MCF 10A (cell line): ENCODE measurements around the gene MUS81. TPM values are rescaled to one million over a fixed set of nuclear protein-coding genes. Genes with fewer than 3 reads are reported as not detected.

Experiments
- BruUV-seq: library from RNA; stranded (reverse); fragments of 400-500 nt; replicated peaks from 2 replicates; lab custom pipeline; 2021; lab: Mats Ljungman, UMichigan
- CTCF ChIA-PET: fragments of 300-600 bp; sonication (Branson Sonifier 250); formaldehyde crosslinking; extraction: SDS; loops from one replicate; lab custom pipeline; 2021; ENCODE audit warnings: antibody characterized with exemption, inconsistent platforms; lab: Yijun Ruan, JAX
- POLR2A ChIA-PET: fragments of 300-600, 350-650 bp; sonication (Branson Sonifier 250); formaldehyde crosslinking; extraction: SDS; loops from one replicate; lab custom pipeline; 2020; ENCODE audit warnings: antibody characterized with exemption, inconsistent platforms; lab: Yijun Ruan, JAX
- DNase-seq: peaks from one replicate; pipeline ENCODE4 v3.0.0-alpha.2; 2018; ENCODE audit not compliant: unreplicated experiment
- H3K27ac Mint-ChIP-seq: one replicate; pipeline ENCODE4 v1.8.0; 2022; ENCODE audit warnings: mild to moderate bottlenecking, low read depth, mixed read lengths; ENCODE audit not compliant: unreplicated experiment
- H3K27me3 Mint-ChIP-seq: one replicate; pipeline ENCODE4 v1.8.0; 2022; ENCODE audit warnings: mixed read lengths; ENCODE audit not compliant: insufficient read depth, unreplicated experiment
- H3K36me3 Mint-ChIP-seq: one replicate; pipeline ENCODE4 v1.8.0; 2022; ENCODE audit warnings: mild to moderate bottlenecking, moderate library complexity, mixed read lengths; ENCODE audit not compliant: insufficient read depth, unreplicated experiment
- H3K4me1 Mint-ChIP-seq: one replicate; pipeline ENCODE4 v1.8.0; 2022; ENCODE audit warnings: mixed read lengths; ENCODE audit not compliant: insufficient read depth, unreplicated experiment
- H3K4me3 Mint-ChIP-seq: one replicate; pipeline ENCODE4 v1.8.0; 2022; ENCODE audit warnings: mild to moderate bottlenecking, moderate library complexity, mixed read lengths; ENCODE audit not compliant: unreplicated experiment
- H3K9me3 Mint-ChIP-seq: one replicate; pipeline ENCODE4 v1.8.0; 2022; ENCODE audit warnings: mixed read lengths; ENCODE audit not compliant: unreplicated experiment
- intact Hi-C: fragments of 100-400 bp; cut with micrococcal nuclease; formaldehyde crosslinking; loops from 2 replicates; pipeline ENCODE4 v1.14.1; 2022
- total RNA-seq: library from RNA; stranded (reverse); gene quantifications from 2 replicates; pipeline ENCODE4 v1.2.3, GENCODE V29; 2022
- TF ChIP-seq, protein P1 (sequence below): fragments of 200-600 bp; IDR thresholded peaks from one replicate; pipeline ENCODE4 v1.8.0; 2022; ENCODE audit warnings: antibody characterized with exemption, mild to moderate bottlenecking; ENCODE audit not compliant: unreplicated experiment

MUS81 gene
- total RNA-seq, 1 experiment from 2014 or later, result 77.6 TPM

DNA sequence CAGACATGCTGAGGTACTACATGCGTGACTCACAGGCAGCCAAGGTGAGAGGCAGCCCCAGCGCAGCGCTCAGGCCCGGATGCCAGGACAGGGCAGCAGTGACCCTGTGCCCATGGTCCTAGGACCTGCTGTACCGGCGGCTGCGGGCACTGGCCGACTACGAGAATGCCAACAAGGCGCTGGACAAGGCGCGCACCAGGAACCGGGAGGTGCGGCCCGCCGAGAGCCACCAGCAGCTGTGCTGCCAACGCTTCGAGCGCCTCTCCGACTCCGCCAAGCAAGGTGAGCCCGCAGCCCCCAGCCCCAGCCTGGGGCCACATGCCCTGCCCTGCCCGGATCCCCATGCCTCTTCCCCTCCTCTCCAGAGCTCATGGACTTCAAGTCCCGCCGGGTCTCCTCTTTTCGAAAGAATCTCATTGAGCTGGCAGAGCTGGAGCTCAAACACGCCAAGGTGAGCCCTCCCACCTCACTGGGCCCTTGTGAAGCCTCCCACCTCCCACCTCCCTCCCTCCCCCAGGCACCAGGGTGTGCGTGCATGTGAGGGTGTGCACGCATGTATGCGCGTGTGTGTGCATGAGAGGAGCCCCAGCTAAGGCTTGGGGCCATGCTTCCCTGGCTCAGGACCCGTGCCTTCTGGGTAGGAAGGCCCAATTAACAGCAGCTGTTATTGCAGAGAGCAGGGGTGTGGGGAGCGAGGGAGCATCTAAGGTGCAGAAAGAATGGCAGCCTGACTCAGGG, 7.6 kb upstream of the MUS81 start:
- no peaks in the 10 kb centered on the region for H3K27me3 Mint-ChIP-seq
- no peaks in the 10 kb centered on the region for H3K9me3 Mint-ChIP-seq
- H3K27ac Mint-ChIP-seq, result peak overlapping the region; percentile 19
- no peak overlapping the region for H3K4me3 Mint-ChIP-seq
- ChIA-PET POLR2A (interaction anchor here (0.5 to 1.1 kb wide), 4 partner anchors 25 to 196 kb away, joined by 3 read pairs; partner anchors contain the start of genes FIBP and KAT5), CTCF (interaction anchor here (0.5 to 2.3 kb wide), 6 partner anchors 10 to 108 kb away, joined by 3 to 7 read pairs (median 4); no protein-coding TSS in a partner anchor)
- intact Hi-C loops, result no loop called here
- no TSS peak for BruUV-seq
- DNase-seq, result no peak
- H3K4me1 Mint-ChIP-seq, result peaks cover 9% of the 10 kb centered on the region
- peaks cover 51% of the 10 kb centered on the region for H3K36me3 Mint-ChIP-seq
- TF ChIP-seq, protein P1, sequence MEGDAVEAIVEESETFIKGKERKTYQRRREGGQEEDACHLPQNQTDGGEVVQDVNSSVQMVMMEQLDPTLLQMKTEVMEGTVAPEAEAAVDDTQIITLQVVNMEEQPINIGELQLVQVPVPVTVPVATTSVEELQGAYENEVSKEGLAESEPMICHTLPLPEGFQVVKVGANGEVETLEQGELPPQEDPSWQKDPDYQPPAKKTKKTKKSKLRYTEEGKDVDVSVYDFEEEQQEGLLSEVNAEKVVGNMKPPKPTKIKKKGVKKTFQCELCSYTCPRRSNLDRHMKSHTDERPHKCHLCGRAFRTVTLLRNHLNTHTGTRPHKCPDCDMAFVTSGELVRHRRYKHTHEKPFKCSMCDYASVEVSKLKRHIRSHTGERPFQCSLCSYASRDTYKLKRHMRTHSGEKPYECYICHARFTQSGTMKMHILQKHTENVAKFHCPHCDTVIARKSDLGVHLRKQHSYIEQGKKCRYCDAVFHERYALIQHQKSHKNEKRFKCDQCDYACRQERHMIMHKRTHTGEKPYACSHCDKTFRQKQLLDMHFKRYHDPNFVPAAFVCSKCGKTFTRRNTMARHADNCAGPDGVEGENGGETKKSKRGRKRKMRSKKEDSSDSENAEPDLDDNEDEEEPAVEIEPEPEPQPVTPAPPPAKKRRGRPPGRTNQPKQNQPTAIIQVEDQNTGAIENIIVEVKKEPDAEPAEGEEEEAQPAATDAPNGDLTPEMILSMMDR, result no peak

DNA sequence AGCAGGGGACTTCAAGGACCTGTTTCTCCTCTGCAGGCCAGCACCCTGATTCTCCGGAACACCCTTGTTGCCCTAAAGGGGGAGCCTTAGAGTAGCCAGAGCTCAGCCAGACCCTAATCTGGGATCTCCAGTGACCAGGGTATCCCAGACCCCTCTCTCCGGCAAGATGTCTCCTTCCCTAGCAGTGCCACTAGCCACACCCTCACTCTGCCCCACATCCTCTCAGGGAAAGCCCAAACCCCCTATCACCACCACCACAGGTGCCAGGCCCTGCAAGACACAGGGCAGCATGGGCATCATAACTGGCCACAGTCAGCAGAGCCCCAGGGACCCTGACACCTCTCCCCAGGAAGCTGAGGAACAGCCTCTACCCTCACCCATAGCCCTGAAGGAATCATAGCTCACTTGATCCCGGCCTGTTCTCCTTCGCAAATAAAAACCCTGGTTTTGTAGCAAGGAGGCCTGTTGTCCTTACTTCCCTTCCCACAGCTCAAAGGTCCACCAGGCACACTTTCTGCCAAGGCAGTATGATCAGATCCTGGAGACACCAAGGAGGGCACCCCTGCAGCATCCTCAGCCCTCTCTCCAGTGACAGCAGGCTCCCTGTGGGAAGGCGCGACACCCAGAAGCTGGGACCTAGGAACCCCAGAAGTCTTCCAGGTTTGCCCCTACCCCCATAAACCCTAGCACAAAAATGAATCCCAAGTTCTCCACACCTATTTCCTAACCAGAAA, 6.8 kb upstream of the MUS81 start:
- no TSS peak for BruUV-seq
- CTCF ChIA-PET, result interaction anchor here (0.5 to 2.3 kb wide), 4 partner anchors 25 to 109 kb away, joined by 3 to 7 read pairs (median 3); no protein-coding TSS in a partner anchor
- TF ChIP-seq, protein P1, result no peak
- POLR2A ChIA-PET, result interaction anchor here (0.5 to 1.1 kb wide), 4 partner anchors 35 to 938 kb away, joined by 3 to 4 read pairs (median 3); partner anchors contain the start of genes FIBP and KAT5
- no peak overlapping the region for H3K27ac Mint-ChIP-seq
- H3K36me3 Mint-ChIP-seq, result peaks cover 56% of the 10 kb centered on the region
- no peak for DNase-seq
- intact Hi-C loops, result no loop called here
- H3K27me3 Mint-ChIP-seq, result no peaks in the 10 kb centered on the region
- no peaks in the 10 kb centered on the region for H3K9me3 Mint-ChIP-seq
- peaks cover 10% of the 10 kb centered on the region for H3K4me1 Mint-ChIP-seq
- no peak overlapping the region for H3K4me3 Mint-ChIP-seq

DNA sequence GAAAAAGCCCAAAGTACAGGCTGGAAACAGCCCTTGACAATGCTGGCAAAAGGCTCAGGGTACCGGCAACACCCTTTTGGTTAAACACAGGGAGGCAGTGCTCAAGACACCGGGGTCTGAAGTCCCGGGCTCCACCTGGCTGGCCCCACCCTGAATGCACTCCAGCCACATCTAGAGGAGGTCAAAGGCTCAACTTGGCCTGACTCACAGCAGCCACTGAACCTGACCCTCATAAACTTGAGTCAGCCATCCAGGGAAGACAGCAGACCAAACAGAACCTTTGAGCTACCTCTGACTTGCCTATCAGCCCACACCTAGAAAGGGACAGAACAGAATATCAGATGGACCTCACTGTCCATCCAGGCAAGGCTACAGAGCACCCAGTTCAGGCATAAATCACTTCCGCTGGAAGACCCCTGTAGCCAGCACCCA, 6.1 kb upstream of the MUS81 start:
- intact Hi-C loops, result no loop called here
- POLR2A ChIA-PET, result interaction anchor here (0.6 to 1.1 kb wide), 2 partner anchors 34 to 939 kb away, joined by 3 to 4 read pairs; partner anchors contain the start of gene FIBP

More for the DNA sequence above, 6.1 kb upstream of the MUS81 start:
- H3K36me3 Mint-ChIP-seq, result peaks cover 56% of the 10 kb centered on the region
- H3K27ac Mint-ChIP-seq, result no peak overlapping the region
- TF ChIP-seq, protein P1, result no peak
- no peak overlapping the region for H3K4me3 Mint-ChIP-seq
- peaks cover 16% of the 10 kb centered on the region for H3K4me1 Mint-ChIP-seq
- no peak for DNase-seq
- BruUV-seq, result no TSS peak
- no peaks in the 10 kb centered on the region for H3K27me3 Mint-ChIP-seq
- H3K9me3 Mint-ChIP-seq, result no peaks in the 10 kb centered on the region
- CTCF ChIA-PET, result interaction anchor here (0.8 kb wide), 1 partner anchor 32 kb away, joined by 3 read pairs; no protein-coding TSS in a partner anchor
